Naive thymus-derived CD4-positive, alpha-beta T cell (primary cell): ENCODE results near the gene PLD4. TPM values are rescaled to one million over a fixed set of nuclear protein-coding genes. Genes with fewer than 3 reads are reported as not detected.
"Not testable (repeated sequence)": the region's sequence is repeated elsewhere in the genome, so short reads cannot be mapped to it uniquely, and the experiment has no call there.

Experiments
- ATAC-seq: fragments of 150-1000 bp; cut with Tn5 transposase; 2 replicates; pipeline ENCODE4 v1.10.0; 2021; ENCODE audit warnings: mild to moderate bottlenecking, moderate library complexity
- CTCF ChIA-PET: fragments of 350-600 bp; sonication (Branson Sonifier 250); formaldehyde crosslinking; loops from one replicate; lab custom pipeline; 2021; ENCODE audit warnings: antibody characterized with exemption; lab: Charles Lee
- POLR2A ChIA-PET: fragments of 350-600 bp; sonication (Branson Sonifier 250); formaldehyde crosslinking; loops from one replicate; lab custom pipeline; 2021; ENCODE audit warnings: antibody characterized with exemption, inconsistent platforms; lab: Charles Lee
- DNase-seq, 9 donors: peaks; one replicate each; pipeline versions ENCODE4 v3.0.0 to v3.0.0-alpha.2; 2020 to 2022; ENCODE audit warnings: mixed read lengths in 1 of 9
- H3K27ac ChIP-seq: one replicate; pipeline ENCODE4 v1.7.0; 2013; ENCODE audit warnings: mild to moderate bottlenecking, low read depth, low read length, moderate library complexity
- H3K27me3 ChIP-seq, 2 donors: one replicate each; pipeline ENCODE4 v1.7.0; 2013; ENCODE audit warnings: low read length in 2 of 2, mild to moderate bottlenecking in 2 of 2, moderate library complexity in 2 of 2; ENCODE audit not compliant: control insufficient read depth in 2 of 2, insufficient read depth in 2 of 2
- H3K36me3 ChIP-seq, 3 experiments: 1 replicate in 2 of 3; 2 replicates in 1 of 3; pipeline ENCODE4 v1.7.0; 2013; ENCODE audit warnings: low read length in 3 of 3, mild to moderate bottlenecking in 3 of 3, moderate library complexity in 1 of 3; ENCODE audit not compliant: insufficient read depth in 3 of 3, control insufficient read depth in 2 of 3
- H3K4me1 ChIP-seq, 2 donors: one replicate each; pipeline ENCODE4 v1.7.0; 2013; ENCODE audit warnings: low read length in 2 of 2, mild to moderate bottlenecking in 2 of 2, moderate library complexity in 1 of 2; ENCODE audit not compliant: control insufficient read depth in 2 of 2, insufficient read depth in 2 of 2
- H3K4me3 ChIP-seq: 2 replicates; pipeline ENCODE4 v1.7.0; 2013; ENCODE audit warnings: mild to moderate bottlenecking, low read length
- H3K9me3 ChIP-seq, 3 experiments: 1 replicate in 2 of 3; 2 replicates in 1 of 3; pipeline ENCODE4 v1.7.0; 2013; ENCODE audit warnings: low read length in 3 of 3; ENCODE audit not compliant: control insufficient read depth in 2 of 3
- H3K27ac Mint-ChIP-seq, 9 donors: one replicate each; pipeline ENCODE4 v1.8.0; 2020 to 2022; ENCODE audit warnings: mixed read lengths in 9 of 9, mild to moderate bottlenecking in 8 of 9, moderate library complexity in 5 of 9, inconsistent platforms in 2 of 9
- H3K27me3 Mint-ChIP-seq, 5 donors: one replicate each; pipeline ENCODE4 v1.8.0; 2021 to 2022; ENCODE audit warnings: mixed read lengths in 5 of 5, mild to moderate bottlenecking in 1 of 5
- H3K36me3 Mint-ChIP-seq, 5 donors: one replicate each; pipeline ENCODE4 v1.8.0; 2020 to 2022; ENCODE audit warnings: mixed read lengths in 5 of 5, mild to moderate bottlenecking in 3 of 5, inconsistent platforms in 1 of 5
- H3K4me1 Mint-ChIP-seq, 7 donors: one replicate each; pipeline ENCODE4 v1.8.0; 2020 to 2022; ENCODE audit warnings: mixed read lengths in 7 of 7, mild to moderate bottlenecking in 3 of 7, inconsistent platforms in 1 of 7
- H3K4me3 Mint-ChIP-seq, 10 donors: one replicate each; pipeline ENCODE4 v1.8.0; 2020 to 2022; ENCODE audit warnings: mild to moderate bottlenecking in 10 of 10, mixed read lengths in 10 of 10, moderate library complexity in 6 of 10, inconsistent platforms in 2 of 10
- H3K9me3 Mint-ChIP-seq, 11 donors: one replicate each; pipeline ENCODE4 v1.8.0; 2020 to 2022; ENCODE audit warnings: mixed read lengths in 11 of 11, mild to moderate bottlenecking in 4 of 11, inconsistent platforms in 1 of 11, moderate library complexity in 1 of 11
- intact Hi-C, 2 donors: fragments of 100-400 bp; cut with micrococcal nuclease; formaldehyde crosslinking; loops; one replicate each; pipeline ENCODE4 v1.15.1; 2023
- polyA plus RNA-seq, 2 donors: library from polyadenylated mRNA; unstranded; fragments of 300-500 nt; fragmentation: Illumina TruSeq; gene quantifications; one replicate each; pipeline ENCODE4 v1.2.3, GENCODE V29; 2021
- total RNA-seq, 6 experiments: library from RNA in 5 of 6; stranded (reverse) in 5 of 6; gene quantifications; 1 replicate in 5 of 6; 2 replicates in 1 of 6; pipeline ENCODE4 v1.2.3 and lab custom pipeline; 2021 to 2026

Gene PLD4
- total and polyA plus RNA-seq, 7 experiments from 2014 or later: 0.10 to 32.0 (median 0.80) TPM; not detected in 1

- CTCF ChIA-PET: interaction anchor here (0.7 kb wide), 1 partner anchor 247 kb away, joined by 3 read pairs; no protein-coding TSS in a partner anchor
- POLR2A ChIA-PET: interaction anchor here (0.6 kb wide), 1 partner anchor 16 kb away, joined by 3 read pairs; no protein-coding TSS in a partner anchor
- no peak overlapping the region for H3K27ac ChIP-seq
- no peaks in the 10 kb centered on the region for H3K36me3 ChIP-seq
- H3K9me3 ChIP-seq: no peaks in the 10 kb centered on the region
- Mint-ChIP-seq H3K4me1 (no peaks in the 10 kb centered on the region), H3K4me3 (no peak overlapping the region), H3K9me3 (peaks cover 0 to 5% (median 0%) of the 10 kb centered on the region in 11 donors), H3K27me3 (peaks cover 5 to 40% (median 5%) of the 10 kb centered on the region in 5 donors), H3K27ac (no peak overlapping the region), H3K36me3 (no peaks in the 10 kb centered on the region)
- H3K4me3 ChIP-seq: no peak overlapping the region
- H3K4me1 ChIP-seq: no peaks in the 10 kb centered on the region
- intact Hi-C loops: no loop called here
- DNase-seq (no peak), ATAC-seq (no peak)
- no peaks in the 10 kb centered on the region for H3K27me3 ChIP-seq
These were observed 6.7 kb upstream of the PLD4 start for GRCh38 chr14:104917993-104918392.

GRCh38 chr14:104919152-104919992 is 5.3 kb upstream of the PLD4 start:
- H3K27me3 Mint-ChIP-seq: peaks cover 0 to 27% (median 0%) of the 10 kb centered on the region in 5 donors
- H3K4me1 Mint-ChIP-seq, H3K9me3 ChIP-seq, H3K9me3 Mint-ChIP-seq, intact Hi-C loops, CTCF ChIA-PET, H3K27ac Mint-ChIP-seq, DNase-seq, H3K27me3 ChIP-seq, H3K36me3 Mint-ChIP-seq, H3K4me3 ChIP-seq, ATAC-seq, H3K4me3 Mint-ChIP-seq, POLR2A ChIA-PET, H3K36me3 ChIP-seq, H3K27ac ChIP-seq, H3K4me1 ChIP-seq: not testable (repeated sequence)

- Mint-ChIP-seq H3K27ac (no peak overlapping the region), H3K9me3 (peaks cover 0 to 4% (median 0%) of the 10 kb centered on the region in 11 donors)
- intact Hi-C loops: no loop called here
These were observed 4.7 kb upstream of the PLD4 start for GRCh38 chr14:104919993-104920315.

GRCh38 chr14:104923640-104924420 is 849 bp upstream of the PLD4 start:
- no peaks in the 10 kb centered on the region for H3K27me3 ChIP-seq
- POLR2A ChIA-PET: no interaction called here
- H3K27ac Mint-ChIP-seq: no peak overlapping the region

More at GRCh38 chr14:104919993-104920315, 4.7 kb upstream of the PLD4 start:
- DNase-seq (no peak), ATAC-seq (no peak)
- no peaks in the 10 kb centered on the region for H3K36me3 Mint-ChIP-seq
- no peaks in the 10 kb centered on the region for H3K4me1 Mint-ChIP-seq
- H3K4me3 ChIP-seq: no peak overlapping the region
- ChIA-PET POLR2A (no interaction called here), CTCF (no interaction called here)
- no peak overlapping the region for H3K27ac ChIP-seq
- no peaks in the 10 kb centered on the region for H3K4me1 ChIP-seq
- no peaks in the 10 kb centered on the region for H3K27me3 ChIP-seq
- peaks cover 0 to 22% (median 0%) of the 10 kb centered on the region in 5 donors for H3K27me3 Mint-ChIP-seq
- no peaks in the 10 kb centered on the region for H3K36me3 ChIP-seq
- H3K4me3 Mint-ChIP-seq: no peak overlapping the region
- no peaks in the 10 kb centered on the region for H3K9me3 ChIP-seq

GRCh38 chr14:104925214-104925854 is 655 bp downstream of the PLD4 start:
- no peaks in the 10 kb centered on the region for H3K36me3 ChIP-seq
- ATAC-seq: no peak
- Mint-ChIP-seq H3K36me3 (no peaks in the 10 kb centered on the region), H3K27ac (no peak overlapping the region), H3K27me3 (peaks cover 0 to 4% (median 0%) of the 10 kb centered on the region in 5 donors), H3K4me1 (peaks cover 0 to 2% (median 0%) of the 10 kb centered on the region in 7 donors), H3K9me3 (peaks cover 0 to 4% (median 0%) of the 10 kb centered on the region in 11 donors), H3K4me3 (no peak overlapping the region)
- no peak for DNase-seq
- no peaks in the 10 kb centered on the region for H3K4me1 ChIP-seq
- POLR2A ChIA-PET: no interaction called here
- no peaks in the 10 kb centered on the region for H3K27me3 ChIP-seq
- no peak overlapping the region for H3K4me3 ChIP-seq
- no peak overlapping the region for H3K27ac ChIP-seq
- intact Hi-C loops: no loop called here
- CTCF ChIA-PET: no interaction called here
- H3K9me3 ChIP-seq: no peaks in the 10 kb centered on the region

More at GRCh38 chr14:104923640-104924420, 849 bp upstream of the PLD4 start:
- Mint-ChIP-seq H3K4me1 (peaks cover 0 to 2% (median 0%) of the 10 kb centered on the region in 7 donors), H3K4me3 (no peak overlapping the region), H3K27me3 (peaks cover 0 to 8% (median 3%) of the 10 kb centered on the region in 5 donors), H3K36me3 (no peaks in the 10 kb centered on the region), H3K9me3 (peaks cover 0 to 4% (median 0%) of the 10 kb centered on the region in 11 donors)
- Histone ChIP-seq H3K9me3 (no peaks in the 10 kb centered on the region), H3K4me1 (no peaks in the 10 kb centered on the region), H3K4me3 (no peak overlapping the region), H3K27ac (no peak overlapping the region), H3K36me3 (no peaks in the 10 kb centered on the region)
- intact Hi-C loops: no loop called here
- CTCF ChIA-PET: interaction anchor here (0.6 kb wide), 1 partner anchor 420 kb away, joined by 5 read pairs; no protein-coding TSS in a partner anchor
- ATAC-seq: no peak
- no peak for DNase-seq

GRCh38 chr14:104925855-104926609 is 1.4 kb downstream of the PLD4 start:
- H3K27me3 ChIP-seq: no peaks in the 10 kb centered on the region
- no peak overlapping the region for H3K4me3 Mint-ChIP-seq
- H3K9me3 Mint-ChIP-seq: peaks cover 0 to 4% (median 0%) of the 10 kb centered on the region in 11 donors
- DNase-seq (no peak), ATAC-seq (no peak)
- CTCF ChIA-PET: no interaction called here
- H3K9me3 ChIP-seq: no peaks in the 10 kb centered on the region
- H3K27ac ChIP-seq: no peak overlapping the region
- POLR2A ChIA-PET: no interaction called here
- H3K4me3 ChIP-seq: no peak overlapping the region
- H3K4me1 Mint-ChIP-seq: peaks cover 0 to 2% (median 0%) of the 10 kb centered on the region in 7 donors
- H3K27ac Mint-ChIP-seq: no peak overlapping the region
- H3K27me3 Mint-ChIP-seq: peaks cover 0 to 4% (median 0%) of the 10 kb centered on the region in 5 donors
- H3K36me3 Mint-ChIP-seq: no peaks in the 10 kb centered on the region
- no peaks in the 10 kb centered on the region for H3K4me1 ChIP-seq
- H3K36me3 ChIP-seq: no peaks in the 10 kb centered on the region
- intact Hi-C loops: no loop called here
